ENCODE results near the gene NPNT.
"Not testable (repeated sequence)": the region's sequence is repeated elsewhere in the genome, so short reads cannot be mapped to it uniquely, and the experiment has no call there.

DNA sequence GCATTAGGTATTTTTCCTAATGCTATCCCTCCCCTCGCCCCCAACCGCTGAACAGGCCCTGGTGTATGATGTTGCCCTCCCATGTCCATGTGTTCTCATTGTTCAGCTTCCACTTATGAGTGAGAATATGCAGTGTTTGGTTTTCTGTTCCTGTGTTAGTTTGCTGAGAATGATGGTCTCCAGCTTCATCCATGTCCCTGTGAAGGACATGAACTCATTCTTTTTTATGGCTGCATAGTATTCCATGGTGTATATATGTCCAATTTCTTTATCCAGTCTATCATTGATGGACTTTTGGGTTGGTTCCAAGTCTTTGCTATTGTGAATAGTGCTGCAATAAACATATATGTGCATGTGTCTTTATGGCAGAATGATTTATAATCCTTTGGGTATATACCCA lies 43.0 kb upstream of the NPNT start:
- TF ChIP-seq, protein P1, sequence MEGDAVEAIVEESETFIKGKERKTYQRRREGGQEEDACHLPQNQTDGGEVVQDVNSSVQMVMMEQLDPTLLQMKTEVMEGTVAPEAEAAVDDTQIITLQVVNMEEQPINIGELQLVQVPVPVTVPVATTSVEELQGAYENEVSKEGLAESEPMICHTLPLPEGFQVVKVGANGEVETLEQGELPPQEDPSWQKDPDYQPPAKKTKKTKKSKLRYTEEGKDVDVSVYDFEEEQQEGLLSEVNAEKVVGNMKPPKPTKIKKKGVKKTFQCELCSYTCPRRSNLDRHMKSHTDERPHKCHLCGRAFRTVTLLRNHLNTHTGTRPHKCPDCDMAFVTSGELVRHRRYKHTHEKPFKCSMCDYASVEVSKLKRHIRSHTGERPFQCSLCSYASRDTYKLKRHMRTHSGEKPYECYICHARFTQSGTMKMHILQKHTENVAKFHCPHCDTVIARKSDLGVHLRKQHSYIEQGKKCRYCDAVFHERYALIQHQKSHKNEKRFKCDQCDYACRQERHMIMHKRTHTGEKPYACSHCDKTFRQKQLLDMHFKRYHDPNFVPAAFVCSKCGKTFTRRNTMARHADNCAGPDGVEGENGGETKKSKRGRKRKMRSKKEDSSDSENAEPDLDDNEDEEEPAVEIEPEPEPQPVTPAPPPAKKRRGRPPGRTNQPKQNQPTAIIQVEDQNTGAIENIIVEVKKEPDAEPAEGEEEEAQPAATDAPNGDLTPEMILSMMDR (IDR thresholded peaks at IDR 0.05): not testable (repeated sequence)
- TF ChIP-seq EZH2phosphoT487, EZH2 (IDR thresholded peaks at IDR 0.05): not testable (repeated sequence)

Data from neural progenitor cell (in vitro differentiated cells).